Loucy (cell line): Measurements from ENCODE around the gene C17orf67.

ENCODE experiments used
- H2AFZ ChIP-seq: fragments of 200-600 bp; sonication (generic); 2 replicates; pipeline ENCODE4 v1.6.0; 2016; ENCODE audit warnings: antibody characterized with exemption, mild to moderate bottlenecking, low read length, moderate library complexity
- H3F3A ChIP-seq: fragments of 200-600 bp; 2 replicates; pipeline ENCODE4 v1.6.0; 2016; ENCODE audit warnings: antibody characterized with exemption, low read depth, mild to moderate bottlenecking
- H3K27me3 ChIP-seq: fragments of 200-600 bp; sonication (generic); 2 replicates; pipeline ENCODE4 v1.6.1; 2014; ENCODE audit warnings: low read length, mild to moderate bottlenecking; ENCODE audit not compliant: insufficient read depth, poor library complexity, severe bottlenecking
- H3K36me3 ChIP-seq: fragments of 200-600 bp; sonication (generic); 2 replicates; pipeline ENCODE4 v1.6.1; 2016; ENCODE audit warnings: low read length; ENCODE audit not compliant: insufficient read depth
- H3K4me1 ChIP-seq: fragments of 200-600 bp; sonication (generic); 2 replicates; pipeline ENCODE4 v1.5.1; 2014; ENCODE audit warnings: low read length, mild to moderate bottlenecking; ENCODE audit not compliant: insufficient read depth, poor library complexity, severe bottlenecking
- H3K4me2 ChIP-seq: fragments of 200-600 bp; sonication (generic); 2 replicates; pipeline ENCODE4 v1.6.0; 2014; ENCODE audit warnings: antibody characterized with exemption, low read length, low read depth, mild to moderate bottlenecking; ENCODE audit not compliant: poor library complexity, severe bottlenecking
- H3K4me3 ChIP-seq: fragments of 200-600 bp; sonication (generic); 2 replicates; pipeline ENCODE4 v1.5.1; 2014; ENCODE audit warnings: low read length, mild to moderate bottlenecking, mixed read lengths; ENCODE audit not compliant: poor library complexity, severe bottlenecking
- H3K79me2 ChIP-seq: fragments of 200-600 bp; sonication (generic); 2 replicates; pipeline ENCODE4 v1.6.1; 2014; ENCODE audit warnings: low read length; ENCODE audit not compliant: insufficient read depth
- H3K9ac ChIP-seq: fragments of 200-600 bp; sonication (generic); 2 replicates; pipeline ENCODE4 v1.6.0; 2014; ENCODE audit warnings: mild to moderate bottlenecking, low read depth, low read length, moderate library complexity; ENCODE audit not compliant: poor library complexity, severe bottlenecking
- H3K9me2 ChIP-seq: fragments of 200-600 bp; sonication (generic); replicated peaks from 2 replicates; pipeline ENCODE4 v1.6.1; 2016; ENCODE audit warnings: low read depth, low read length, mixed read lengths
- H3K9me3 ChIP-seq: fragments of 200-600 bp; sonication (generic); 2 replicates; pipeline ENCODE4 v1.6.1; 2014; ENCODE audit warnings: mild to moderate bottlenecking, antibody characterized with exemption, low read length, low read depth; ENCODE audit not compliant: insufficient read depth
- H4K20me1 ChIP-seq: fragments of 200-600 bp; sonication (generic); 2 replicates; pipeline ENCODE4 v1.6.0; 2014; ENCODE audit warnings: antibody characterized with exemption, low read length, mild to moderate bottlenecking; ENCODE audit not compliant: insufficient read depth, poor library complexity, severe bottlenecking
- CTCF ChIP-seq: fragments of 200-600 bp; sonication (generic); conservative IDR thresholded peaks from 2 replicates; pipeline ENCODE4 v1.5.1; 2014; ENCODE audit warnings: mild to moderate bottlenecking, antibody characterized with exemption, low read length
- EZH2phosphoT487 ChIP-seq: fragments of 200-600 bp; IDR thresholded peaks from 2 replicates; pipeline ENCODE4 v1.6.1; 2018; ENCODE audit warnings: antibody characterized with exemption, mild to moderate bottlenecking, moderate library complexity, borderline replicate concordance

C17orf67 gene

GRCh38 chr17:56819030-56819429 lies 14.7 kb downstream of the C17orf67 start:
- Histone ChIP-seq H4K20me1 (no peaks in the 10 kb centered on the region), H3K4me3 (no peak overlapping the region), H3K9me3 (no peaks in the 10 kb centered on the region), H3K9me2 (no peaks in the 10 kb centered on the region), H3K27me3 (no peaks in the 10 kb centered on the region), H3K36me3 (no peaks in the 10 kb centered on the region), H3F3A (no peaks in the 10 kb centered on the region), H3K4me1 (peaks cover 6% of the 10 kb centered on the region), H3K4me2 (no peak overlapping the region), H2AFZ (no peak overlapping the region), H3K79me2 (no peaks in the 10 kb centered on the region), H3K9ac (no peak overlapping the region)
- TF ChIP-seq CTCF: no peak
- TF ChIP-seq EZH2phosphoT487: no peak

GRCh38 chr17:56817066-56817465 lies 16.7 kb downstream of the C17orf67 start:
- no peaks in the 10 kb centered on the region for H3K79me2 ChIP-seq
- no peak overlapping the region for H3K9ac ChIP-seq
- no peak overlapping the region for H3K4me2 ChIP-seq
- H4K20me1 ChIP-seq: no peaks in the 10 kb centered on the region
- no peaks in the 10 kb centered on the region for H3K36me3 ChIP-seq
- peaks cover 12% of the 10 kb centered on the region for H3K4me1 ChIP-seq
- no peaks in the 10 kb centered on the region for H3K9me2 ChIP-seq
- no peaks in the 10 kb centered on the region for H3K9me3 ChIP-seq
- H3K4me3 ChIP-seq: no peak overlapping the region
- no peak for TF ChIP-seq CTCF
- TF ChIP-seq EZH2phosphoT487: no peak
- H3F3A ChIP-seq: no peaks in the 10 kb centered on the region
- H2AFZ ChIP-seq: no peak overlapping the region
- no peaks in the 10 kb centered on the region for H3K27me3 ChIP-seq

- Histone ChIP-seq H3K9ac (no peak overlapping the region), H3K9me3 (no peaks in the 10 kb centered on the region), H4K20me1 (no peaks in the 10 kb centered on the region), H3K27me3 (no peaks in the 10 kb centered on the region), H3K4me1 (peaks cover 12% of the 10 kb centered on the region), H2AFZ (no peak overlapping the region), H3K4me2 (no peak overlapping the region), H3K4me3 (no peak overlapping the region), H3K9me2 (no peaks in the 10 kb centered on the region), H3F3A (no peaks in the 10 kb centered on the region), H3K36me3 (no peaks in the 10 kb centered on the region), H3K79me2 (no peaks in the 10 kb centered on the region)
- no peak for TF ChIP-seq EZH2phosphoT487
- no peak for TF ChIP-seq CTCF
These were observed 18.0 kb downstream of the C17orf67 start for GRCh38 chr17:56815711-56816110.
